Spleen (tissue), 11 donors: ENCODE data around the gene ADAMTS19. TPM values are rescaled to one million over a fixed set of nuclear protein-coding genes. Genes with fewer than 3 reads are reported as not detected.

Experiments used
- DNase-seq: peaks from one replicate; pipeline ENCODE4 v3.0.0-alpha.2; 2020
- H3K27ac ChIP-seq, 8 donors: fragments of 200-600 bp; sonication (generic) in 7 of 8; 1 replicate in 4 of 8; 2 replicates in 4 of 8; pipeline versions ENCODE4 v1.5.0 to v1.8.0; 2016 to 2021; ENCODE audit warnings: inconsistent platforms in 4 of 8, mild to moderate bottlenecking in 4 of 8, moderate library complexity in 1 of 8
- H3K27me3 ChIP-seq, 7 donors: fragments of 200-600 bp; sonication (generic) in 6 of 7; replicated peaks in 1 of 7; 1 replicate in 4 of 7; 2 replicates in 3 of 7; pipeline versions ENCODE4 v1.5.0 to v1.8.0; 2016 to 2021; ENCODE audit warnings: inconsistent platforms in 3 of 7, mild to moderate bottlenecking in 1 of 7
- H3K36me3 ChIP-seq, 6 donors: fragments of 200-600 bp; sonication (generic) in 5 of 6; 1 replicate in 4 of 6; 2 replicates in 2 of 6; pipeline versions ENCODE4 v1.5.0 to v1.8.0; 2016 to 2021; ENCODE audit warnings: inconsistent platforms in 2 of 6
- H3K4me1 ChIP-seq, 6 donors: fragments of 200-600 bp; sonication (generic) in 5 of 6; 1 replicate in 3 of 6; 2 replicates in 3 of 6; pipeline versions ENCODE4 v1.5.0 to v1.8.0; 2016 to 2021; ENCODE audit warnings: inconsistent platforms in 3 of 6
- H3K4me3 ChIP-seq, 8 donors: fragments of 200-600 bp; sonication (generic) in 7 of 8; 1 replicate in 4 of 8; 2 replicates in 4 of 8; pipeline versions ENCODE4 v1.5.0 to v1.8.0; 2016 to 2021; ENCODE audit warnings: inconsistent platforms in 4 of 8, mild to moderate bottlenecking in 4 of 8, moderate library complexity in 2 of 8
- H3K9me3 ChIP-seq, 8 donors: fragments of 200-600 bp; sonication (generic) in 7 of 8; 1 replicate in 4 of 8; 2 replicates in 4 of 8; pipeline versions ENCODE4 v1.5.0 to v1.8.0; 2016 to 2021; ENCODE audit warnings: inconsistent platforms in 4 of 8
- CTCF ChIP-seq, 11 experiments: fragments of 200-600 bp in 7 of 11; fragments of 450-650 bp in 4 of 11; sonication (generic) in 4 of 11; IDR thresholded peaks in 8 of 11; conservative IDR thresholded peaks in 3 of 11; 1 replicate in 7 of 11; 2 replicates in 4 of 11; pipeline versions ENCODE4 v1.4.0 to v1.8.0; 2016 to 2021; ENCODE audit warnings: antibody characterized with exemption in 11 of 11, inconsistent platforms in 4 of 11, mild to moderate bottlenecking in 1 of 11
- POLR2A ChIP-seq, 3 donors: fragments of 450-650 bp; IDR thresholded peaks; one replicate each; pipeline ENCODE4 v1.5.1; 2017; ENCODE audit warnings: antibody characterized with exemption in 3 of 3, mild to moderate bottlenecking in 1 of 3
- POLR2AphosphoS5 ChIP-seq, 3 donors: sonication (generic); formaldehyde crosslinking; IDR thresholded peaks; one replicate each; pipeline ENCODE4 v1.5.1; 2017; ENCODE audit warnings: antibody characterized with exemption in 3 of 3
- WGBS, 5 donors: extraction: QIAGEN DNeasy Blood & Tissue Kit in 3 of 5; methylation state at CpG; one replicate each; pipeline versions ENCODE4 v1.1.5 to v1.1.7; 2013 to 2018; 5-methylcytosine and 5-hydroxymethylcytosine counted together
- intact Hi-C: fragments of 100-400 bp; cut with DNase I; formaldehyde crosslinking; loops from one replicate; pipeline ENCODE4 v1.15.0; 2023; ENCODE audit warnings: low total_unique reads
- polyA plus RNA-seq, 3 donors: library from polyadenylated mRNA; stranded (reverse); fragments of 200-250 nt; gene quantifications; one replicate each; pipeline ENCODE4 v1.2.1, GENCODE V29; 2013
- total RNA-seq, 7 donors: library from RNA; depleted of rRNA in 3 of 7; stranded (reverse); fragments of >200 nt in 3 of 7; fragmentation: NEBNext Ultra II Directional in 4 of 7; extraction: Animal tissue kit (Norgen Biotek cat#: 25700) in 4 of 7; gene quantifications; one replicate each; pipeline versions ENCODE4 v1.1.0 to v1.2.1, GENCODE V29; 2016 to 2021
- donor health status: healthy with polysubstance abuse.
- donor health status: DM: no; HTN: no; CAD: no; lungs with moderate emphysema.
- donor health status: DM: no; HTN: no; CAD: no.
- donor health status: Bipolar disorder and iron deficiency.
- donor health status: healthy.
- donor health status: DM: no; HTN: no; CAD: no.
- donor health status: DM: yes; HTN: yes; CAD: no.

ADAMTS19 gene
- total and polyA plus RNA-seq, 10 donors, result 0.02 TPM; not detected in 9

GRCh38 chr5:129781594-129781993, 321.5 kb downstream of the ADAMTS19 start:
- TF ChIP-seq POLR2A (IDR thresholded peaks at IDR 0.05), result no peak
- TF ChIP-seq POLR2AphosphoS5 (IDR thresholded peaks at IDR 0.05), result no peak
- no peak for TF ChIP-seq CTCF (IDR thresholded peaks at IDR 0.05 in 8 of 11, conservative IDR thresholded peaks at IDR 0.05 in 3 of 11)
- no peaks in the 10 kb centered on the region for H3K36me3 ChIP-seq
- intact Hi-C loops, result no loop called here
- peaks cover 0 to 7% (median 0%) of the 10 kb centered on the region in 7 donors for H3K27me3 ChIP-seq
- H3K4me1 ChIP-seq, result no peaks in the 10 kb centered on the region
- DNase-seq, result no peak
- H3K9me3 ChIP-seq, result no peaks in the 10 kb centered on the region
- H3K4me3 ChIP-seq, result no peak overlapping the region
- H3K27ac ChIP-seq, result no peak overlapping the region
- 85 to 98% (median 94%) methylated on average over 2 of the region's 2 CpGs for WGBS, 5 donors
